Measurements from ENCODE around the gene TRIML1.

The TRIML1 gene

GRCh38 chr4:188139141-188139540 lies at the start of gene TRIML1:
TSS of gene TRIML1 (plus strand) at chr4:188139441. CDS start at chr4:188139559, 118 bp downstream.
- H3K4me3 ChIP-seq (ENCODE audit: low read depth, low read length) = no peak within 1 kb of the TSS
- in situ Hi-C loops (cut with HindIII; ENCODE audit: low sequenced_read_pairs) = no loop called here
- no peak for DNase-seq (ENCODE audit: low read depth)
- no peak for TF ChIP-seq CTCF (IDR thresholded peaks at IDR 0.05; ENCODE audit: low read depth, low read length, missing control alignments)

- H3K4me3 ChIP-seq (ENCODE audit: low read depth, low read length) = no peak overlapping the region
- no peak for DNase-seq (ENCODE audit: low read depth)
- in situ Hi-C loops (cut with HindIII; ENCODE audit: low sequenced_read_pairs) = no loop called here
- no peak for TF ChIP-seq CTCF (IDR thresholded peaks at IDR 0.05; ENCODE audit: low read depth, low read length, missing control alignments)
Observed at GRCh38 chr4:188092824-188093223, 46.4 kb upstream of the TRIML1 start.

GRCh38 chr4:188106454-188106853 lies 32.8 kb upstream of the TRIML1 start:
- DNase-seq (ENCODE audit: low read depth) = no peak
- in situ Hi-C loops (cut with HindIII; ENCODE audit: low sequenced_read_pairs) = no loop called here
- no peak overlapping the region for H3K4me3 ChIP-seq (ENCODE audit: low read depth, low read length)
- TF ChIP-seq CTCF (IDR thresholded peaks at IDR 0.05; ENCODE audit: low read depth, low read length, missing control alignments) = no peak

GRCh38 chr4:188107931-188108843 lies 31.1 kb upstream of the TRIML1 start:
- in situ Hi-C loops (cut with HindIII; ENCODE audit: low sequenced_read_pairs) = no loop called here
- no peak for TF ChIP-seq CTCF (IDR thresholded peaks at IDR 0.05; ENCODE audit: low read depth, low read length, missing control alignments)
- H3K4me3 ChIP-seq (ENCODE audit: low read depth, low read length) = no peak overlapping the region
- no peak for DNase-seq (ENCODE audit: low read depth)

- DNase-seq (ENCODE audit: low read depth) = no peak
- H3K4me3 ChIP-seq (ENCODE audit: low read depth, low read length) = no peak within 1 kb of the TSS
- in situ Hi-C loops (cut with HindIII; ENCODE audit: low sequenced_read_pairs) = no loop called here
- TF ChIP-seq CTCF (IDR thresholded peaks at IDR 0.05; ENCODE audit: low read depth, low read length, missing control alignments) = no peak
Observed at GRCh38 chr4:188109157-188109755, 30.0 kb upstream of the TRIML1 start, which contains the start of gene TRIML2. TSS of gene TRIML2 (minus strand) at chr4:188109603. CDS start at chr4:188105368, 4,235 bp downstream.

GRCh38 chr4:188110036-188110435 lies 29.2 kb upstream of the TRIML1 start:
- in situ Hi-C loops (cut with HindIII; ENCODE audit: low sequenced_read_pairs) = no loop called here
- no peak overlapping the region for H3K4me3 ChIP-seq (ENCODE audit: low read depth, low read length)
- TF ChIP-seq CTCF (IDR thresholded peaks at IDR 0.05; ENCODE audit: low read depth, low read length, missing control alignments) = no peak
- DNase-seq (ENCODE audit: low read depth) = no peak

Measured in astrocyte of the cerebellum (primary cell).